Cardiac muscle cell (in vitro differentiated cells and primary cell): ENCODE measurements around the gene ENOX1. TPM values are rescaled to one million over a fixed set of nuclear protein-coding genes. Genes with fewer than 3 reads are reported as not detected.
"Not testable (repeated sequence)": the region's sequence is repeated elsewhere in the genome, so short reads cannot be mapped to it uniquely, and the experiment has no call there.

ENCODE experiments used
- DNase-seq, 2 donors: peaks; one replicate each; pipeline versions ENCODE4 v3.0.0 to v3.0.0-alpha.2; 2010 to 2017; ENCODE audit warnings: low read depth in 1 of 2, low spot score in 1 of 2
- H3K27ac ChIP-seq: fragments of 200-600 bp; sonication (generic); 2 replicates; pipeline ENCODE4 v1.5.1; 2016
- H3K27me3 ChIP-seq: fragments of 200-600 bp; sonication (generic); 2 replicates; pipeline ENCODE4 v1.6.0; 2016; ENCODE audit warnings: control low read depth
- H3K36me3 ChIP-seq: fragments of 200-600 bp; sonication (generic); 2 replicates; pipeline ENCODE4 v1.5.1; 2016; ENCODE audit warnings: control low read depth
- H3K4me1 ChIP-seq: fragments of 200-600 bp; sonication (generic); 2 replicates; pipeline ENCODE4 v1.8.1; 2017; ENCODE audit warnings: low read depth, mild to moderate bottlenecking, mixed run types
- H3K4me3 ChIP-seq: fragments of 200-600 bp; sonication (generic); 2 replicates; pipeline ENCODE4 v1.5.1; 2016; ENCODE audit warnings: mild to moderate bottlenecking
- H3K9me3 ChIP-seq: fragments of 200-600 bp; sonication (generic); 2 replicates; pipeline ENCODE4 v1.5.1; 2017; ENCODE audit warnings: low read depth, mild to moderate bottlenecking, control low read depth
- polyA plus RNA-seq: library from polyadenylated mRNA; unstranded; fragments of >200 nt; fragmentation: Nextera tagmentation; extraction: Ambion mirVana; gene quantifications from 2 replicates; pipeline ENCODE4 v1.2.1, GENCODE V29; 2016
- total RNA-seq: library from RNA; depleted of rRNA; stranded (reverse); fragments of >200 nt; gene quantifications from 2 replicates; pipeline ENCODE4 v1.2.3, GENCODE V29; 2016
- TF ChIP-seq, protein P1 (sequence below): IDR thresholded peaks from 2 replicates; pipeline ENCODE4 v1.5.1; 2012; ENCODE audit warnings: low read depth, mild to moderate bottlenecking, low read length

The ENOX1 gene
- total and polyA plus RNA-seq, 2 experiments from 2014 or later: 2.0 to 5.1 TPM

DNA sequence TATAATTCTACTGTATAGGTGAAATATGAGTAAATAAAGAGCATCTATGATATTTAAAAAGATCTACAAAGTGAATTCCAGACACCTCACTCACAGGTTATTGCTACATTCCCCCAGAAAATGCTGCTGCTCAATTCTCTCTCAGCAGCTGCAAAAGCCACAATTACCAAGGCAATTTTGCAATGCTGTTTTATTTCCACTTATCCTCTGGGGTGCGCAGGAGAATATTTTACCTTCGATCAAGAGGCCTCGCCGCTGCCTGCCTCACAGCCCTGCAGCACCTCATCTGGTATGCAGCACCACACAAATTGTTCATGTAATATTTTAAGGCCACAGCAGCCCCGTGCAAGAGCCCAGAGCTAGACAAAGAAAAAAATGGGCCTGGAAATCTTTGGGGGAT is 430.2 kb downstream of the ENOX1 start:
- Histone ChIP-seq H3K4me3 (no peak overlapping the region), H3K36me3 (no peaks in the 10 kb centered on the region), H3K27me3 (no peaks in the 10 kb centered on the region), H3K4me1 (peaks cover 36% of the 10 kb centered on the region), H3K27ac (peak overlapping the region; percentile 83), H3K9me3 (no peaks in the 10 kb centered on the region)
- no peak for DNase-seq
- TF ChIP-seq, protein P1, sequence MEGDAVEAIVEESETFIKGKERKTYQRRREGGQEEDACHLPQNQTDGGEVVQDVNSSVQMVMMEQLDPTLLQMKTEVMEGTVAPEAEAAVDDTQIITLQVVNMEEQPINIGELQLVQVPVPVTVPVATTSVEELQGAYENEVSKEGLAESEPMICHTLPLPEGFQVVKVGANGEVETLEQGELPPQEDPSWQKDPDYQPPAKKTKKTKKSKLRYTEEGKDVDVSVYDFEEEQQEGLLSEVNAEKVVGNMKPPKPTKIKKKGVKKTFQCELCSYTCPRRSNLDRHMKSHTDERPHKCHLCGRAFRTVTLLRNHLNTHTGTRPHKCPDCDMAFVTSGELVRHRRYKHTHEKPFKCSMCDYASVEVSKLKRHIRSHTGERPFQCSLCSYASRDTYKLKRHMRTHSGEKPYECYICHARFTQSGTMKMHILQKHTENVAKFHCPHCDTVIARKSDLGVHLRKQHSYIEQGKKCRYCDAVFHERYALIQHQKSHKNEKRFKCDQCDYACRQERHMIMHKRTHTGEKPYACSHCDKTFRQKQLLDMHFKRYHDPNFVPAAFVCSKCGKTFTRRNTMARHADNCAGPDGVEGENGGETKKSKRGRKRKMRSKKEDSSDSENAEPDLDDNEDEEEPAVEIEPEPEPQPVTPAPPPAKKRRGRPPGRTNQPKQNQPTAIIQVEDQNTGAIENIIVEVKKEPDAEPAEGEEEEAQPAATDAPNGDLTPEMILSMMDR: no peak

DNA sequence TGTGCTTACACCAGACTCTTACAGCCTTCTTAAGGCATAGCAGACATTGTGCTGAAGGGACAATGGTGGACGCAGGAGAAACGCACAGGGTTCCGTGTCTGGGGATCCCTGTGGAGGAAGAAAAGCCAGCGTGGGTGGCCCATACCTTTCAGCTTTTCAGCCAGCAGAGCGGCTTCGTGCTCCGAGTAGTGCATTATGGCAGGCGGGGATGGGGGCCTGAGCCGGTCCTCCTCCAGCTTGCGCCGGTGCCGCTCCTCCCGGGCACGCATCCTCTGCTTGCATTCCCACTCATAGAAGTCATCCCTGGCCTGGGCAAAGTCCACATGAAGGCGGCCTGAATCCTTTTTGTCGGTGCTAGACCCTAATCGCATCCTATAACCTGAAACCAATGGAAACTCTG is 431.0 kb downstream of the ENOX1 start:
- Histone ChIP-seq H3K9me3 (no peaks in the 10 kb centered on the region), H3K4me3 (no peak overlapping the region), H3K36me3 (no peaks in the 10 kb centered on the region), H3K27ac (no peak overlapping the region), H3K27me3 (no peaks in the 10 kb centered on the region), H3K4me1 (peaks cover 29% of the 10 kb centered on the region)
- TF ChIP-seq, protein P1: no peak
- DNase-seq: no peak

DNA sequence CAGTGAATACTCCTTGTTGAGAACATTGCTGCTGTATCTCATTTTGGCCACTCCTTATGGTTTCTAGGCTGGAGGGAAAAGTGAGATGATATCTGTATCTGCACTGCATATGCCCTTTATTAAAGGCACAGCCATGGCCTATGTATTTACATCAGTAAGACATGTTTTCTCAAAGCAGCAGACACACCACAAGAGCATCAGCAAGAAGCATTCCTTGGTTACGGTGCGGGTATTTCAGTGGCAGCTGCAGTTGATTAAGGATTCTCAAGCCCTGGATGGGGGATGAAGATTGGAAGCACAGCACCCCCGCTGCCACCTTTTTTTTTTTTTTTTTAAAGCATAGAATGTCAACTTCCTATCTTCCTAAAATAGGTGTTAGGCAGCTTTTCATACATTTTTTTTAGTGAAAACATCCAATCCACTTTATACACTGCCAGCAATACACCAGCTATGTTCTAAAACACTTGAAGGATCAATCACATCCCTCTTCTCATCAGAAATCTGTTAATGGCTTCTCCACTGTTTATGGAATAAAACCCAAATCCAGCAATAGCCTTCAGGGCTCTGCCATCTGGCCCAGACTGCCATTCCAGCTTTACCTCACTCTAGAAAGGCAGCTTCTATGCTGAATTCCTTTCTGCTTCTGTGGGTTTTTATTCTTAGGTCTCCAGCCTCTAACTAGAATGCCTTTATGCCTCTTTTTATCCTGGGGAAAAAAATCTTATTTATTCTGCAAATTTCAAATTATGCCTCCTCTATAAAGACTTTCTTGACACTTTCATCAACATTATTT is 432.4 kb downstream of the ENOX1 start:
- no peaks in the 10 kb centered on the region for H3K9me3 ChIP-seq
- TF ChIP-seq, protein P1: no peak
- H3K4me1 ChIP-seq: peaks cover 22% of the 10 kb centered on the region
- no peak overlapping the region for H3K27ac ChIP-seq
- no peaks in the 10 kb centered on the region for H3K36me3 ChIP-seq
- no peak overlapping the region for H3K4me3 ChIP-seq
- no peaks in the 10 kb centered on the region for H3K27me3 ChIP-seq
- DNase-seq: no peak

DNA sequence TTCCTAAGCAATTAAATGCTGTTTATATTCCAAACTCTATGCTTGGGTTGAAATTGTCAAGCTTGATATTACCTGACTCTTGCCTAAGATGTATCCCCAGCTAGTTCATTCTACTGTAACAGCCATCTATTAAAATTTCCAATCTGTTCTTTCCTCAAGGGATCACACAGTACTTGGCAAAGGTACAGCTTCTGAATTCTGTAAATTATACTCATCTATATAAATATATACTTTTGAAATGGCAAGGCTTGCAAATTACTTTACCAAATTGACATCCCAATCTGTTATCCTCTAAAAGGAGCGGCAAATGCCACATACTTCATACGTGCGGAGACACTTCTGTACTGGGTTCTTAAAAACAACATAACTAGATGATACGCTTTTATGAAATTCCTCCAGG is 433.1 kb downstream of the ENOX1 start:
- TF ChIP-seq, protein P1: no peak
- Histone ChIP-seq H3K9me3 (no peaks in the 10 kb centered on the region), H3K36me3 (no peaks in the 10 kb centered on the region), H3K4me3 (no peak overlapping the region), H3K4me1 (peaks cover 29% of the 10 kb centered on the region), H3K27ac (no peak overlapping the region), H3K27me3 (no peaks in the 10 kb centered on the region)
- no peak for DNase-seq

DNA sequence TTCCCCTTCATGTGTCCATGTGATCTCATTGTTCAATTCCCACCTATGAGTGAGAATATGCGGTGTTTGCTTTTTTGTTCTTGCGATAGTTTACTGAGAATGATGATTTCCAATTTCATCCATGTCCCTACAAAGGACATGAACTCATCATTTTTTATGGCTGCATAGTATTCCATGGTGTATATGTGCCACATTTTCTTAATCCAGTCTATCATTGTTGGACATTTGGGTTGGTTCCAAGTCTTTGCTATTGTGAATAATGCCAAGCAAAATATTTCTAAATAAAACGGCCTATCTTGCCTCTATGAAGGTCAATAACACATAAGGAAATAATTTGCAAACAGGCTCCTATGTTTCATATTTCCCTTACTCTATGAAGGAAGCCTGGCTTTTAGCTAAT is 435.2 kb downstream of the ENOX1 start:
- H3K9me3 ChIP-seq, H3K4me3 ChIP-seq, DNase-seq, H3K27ac ChIP-seq, H3K27me3 ChIP-seq, H3K36me3 ChIP-seq: not testable (repeated sequence)
- peaks cover 34% of the 10 kb centered on the region for H3K4me1 ChIP-seq

DNA sequence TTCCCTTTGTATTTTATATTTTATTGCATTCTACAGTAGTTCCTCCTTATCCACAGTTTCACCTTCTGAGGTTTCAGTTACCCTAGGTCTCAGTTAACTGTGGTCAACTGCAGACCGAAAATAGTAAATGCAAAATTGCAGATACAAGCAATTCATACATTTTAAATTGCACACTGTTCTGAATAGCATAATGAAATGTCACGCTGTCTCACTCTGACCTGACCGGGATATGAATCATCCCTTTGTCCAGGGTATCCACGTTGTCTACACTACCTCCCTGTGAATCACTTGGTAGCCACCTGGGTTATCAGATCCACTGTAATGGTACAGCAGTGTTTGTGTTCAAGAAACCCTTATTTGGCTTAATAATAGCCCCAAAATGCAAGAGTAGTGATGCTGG is 438.4 kb downstream of the ENOX1 start:
- Histone ChIP-seq H3K9me3 (no peaks in the 10 kb centered on the region), H3K4me1 (peaks cover 46% of the 10 kb centered on the region), H3K27me3 (no peaks in the 10 kb centered on the region), H3K27ac (no peak overlapping the region), H3K36me3 (no peaks in the 10 kb centered on the region), H3K4me3 (no peak overlapping the region)
- TF ChIP-seq, protein P1: no peak
- DNase-seq: no peak
